ENCODE data around the gene ZNF839.
"Not testable (repeated sequence)": the region's sequence is repeated elsewhere in the genome, so short reads cannot be mapped to it uniquely, and the experiment has no call there.

Gene ZNF839

DNA sequence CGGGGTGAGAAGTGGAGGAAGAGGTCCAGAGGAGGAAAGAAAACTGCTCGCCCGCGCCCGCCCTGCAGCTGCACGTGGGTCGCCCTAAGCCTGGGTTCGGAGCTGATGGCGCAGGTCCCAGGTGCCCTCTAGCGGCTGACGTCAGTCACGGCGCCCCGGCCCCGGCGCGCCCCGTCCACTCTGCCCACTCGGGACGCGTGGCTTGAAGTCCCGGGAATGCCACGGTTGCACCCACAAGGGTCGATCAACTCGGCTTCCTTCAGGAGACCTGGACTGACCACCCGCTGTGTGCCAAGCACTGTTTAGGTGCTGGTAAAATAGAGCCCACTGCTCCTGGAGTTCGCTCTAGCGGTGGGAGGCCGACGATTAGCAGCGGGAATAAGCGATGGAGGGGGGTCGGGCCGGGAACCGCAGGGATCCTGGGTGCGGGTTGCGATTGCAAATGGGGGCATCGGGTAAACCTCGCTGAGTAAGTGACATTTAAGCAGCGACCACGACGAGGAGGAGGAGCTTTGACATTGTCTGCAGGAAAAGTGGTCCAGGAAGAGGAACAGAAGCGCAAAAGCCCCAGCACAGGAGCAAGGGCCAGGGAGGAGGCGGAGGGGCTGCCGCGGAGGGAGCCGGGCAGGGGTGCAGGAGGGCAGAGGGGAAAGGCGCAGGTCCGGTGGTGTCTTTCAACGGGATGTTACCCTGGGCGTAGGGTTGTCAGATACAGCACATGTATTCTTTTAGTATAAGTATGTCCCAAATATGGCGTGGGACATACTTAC is 5.1 kb upstream of the ZNF839 start:
- DNase-seq: peak; percentile 83

DNA sequence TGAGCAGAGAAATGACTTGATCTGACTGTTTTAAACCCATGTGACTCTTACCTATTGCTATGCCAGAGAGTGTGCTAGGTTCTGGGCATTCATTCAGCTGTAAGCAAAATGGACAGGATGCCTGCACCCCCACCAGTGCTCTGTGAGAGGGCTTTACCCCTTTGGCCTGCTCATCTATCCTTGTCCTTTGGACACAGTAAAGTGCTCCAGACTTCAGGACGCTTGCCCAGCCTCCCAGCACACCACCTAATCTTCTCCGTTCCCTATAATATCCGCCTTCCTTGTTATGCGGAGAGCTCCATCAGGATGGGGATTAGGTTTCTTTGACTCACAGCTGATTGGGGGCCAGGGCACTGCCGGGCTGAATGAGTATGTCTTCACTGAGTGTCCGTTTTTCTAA is 4.4 kb upstream of the ZNF839 start:
- DNase-seq: no peak

DNA sequence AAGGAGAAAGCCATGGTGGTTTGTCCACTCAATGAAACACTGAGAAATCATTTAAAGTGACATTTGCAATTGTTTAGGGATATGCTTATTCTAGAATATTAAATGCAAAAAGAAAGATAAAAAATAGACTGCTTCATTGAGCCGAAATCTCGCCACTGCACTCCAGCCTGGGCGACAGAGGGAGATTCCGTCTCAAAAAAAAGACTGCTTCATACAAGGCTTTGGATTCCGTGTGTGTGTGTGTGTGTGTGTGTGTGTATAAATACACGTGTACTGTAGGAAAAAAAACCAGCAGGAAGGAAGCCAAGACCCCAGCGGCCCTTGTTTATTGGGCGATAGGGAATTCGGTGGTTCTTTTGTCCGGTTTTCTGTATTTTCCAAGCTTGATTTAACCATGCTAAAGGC is 3.2 kb upstream of the ZNF839 start:
- peak; percentile 28 for DNase-seq

DNA sequence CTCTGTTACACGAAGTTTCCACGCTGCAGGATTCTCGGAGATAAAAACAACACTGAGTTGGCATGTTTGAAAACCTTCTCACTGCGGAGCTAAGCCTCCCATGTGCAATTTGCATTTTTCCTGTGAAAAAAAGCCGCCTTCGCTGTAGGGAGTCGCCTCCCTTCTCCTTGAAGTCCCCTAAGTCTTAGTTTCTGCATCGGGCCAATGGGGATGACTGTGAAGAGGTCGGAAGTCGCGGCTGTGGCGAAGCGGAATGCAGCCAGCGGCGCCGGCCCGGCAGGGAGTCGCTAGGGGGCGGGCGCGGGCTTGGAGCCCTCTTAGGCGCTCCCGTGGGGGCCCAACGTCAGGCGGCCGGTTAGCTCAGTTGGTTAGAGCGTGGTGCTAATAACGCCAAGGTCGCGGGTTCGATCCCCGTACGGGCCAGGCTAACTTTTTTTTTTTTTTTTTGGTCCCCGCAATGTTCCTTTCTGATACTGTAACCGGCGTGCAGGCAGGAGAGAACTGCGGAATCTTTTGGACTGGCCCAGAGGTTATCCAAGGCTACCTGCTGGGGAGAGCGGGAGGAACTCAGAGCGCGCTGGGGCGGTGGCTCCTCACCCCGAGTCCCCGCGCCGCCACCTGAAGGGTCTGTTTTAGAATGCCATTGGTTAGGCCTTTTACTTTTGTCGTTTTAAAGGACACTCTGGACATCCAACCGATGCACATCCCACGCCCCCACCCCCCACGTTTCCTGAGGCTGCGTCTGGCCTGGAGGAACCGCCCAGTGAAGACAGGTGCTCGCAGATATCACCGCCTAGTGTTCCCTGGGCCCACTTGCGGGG is 2.6 kb upstream of the ZNF839 start:
- DNase-seq: peak; percentile 94

DNA sequence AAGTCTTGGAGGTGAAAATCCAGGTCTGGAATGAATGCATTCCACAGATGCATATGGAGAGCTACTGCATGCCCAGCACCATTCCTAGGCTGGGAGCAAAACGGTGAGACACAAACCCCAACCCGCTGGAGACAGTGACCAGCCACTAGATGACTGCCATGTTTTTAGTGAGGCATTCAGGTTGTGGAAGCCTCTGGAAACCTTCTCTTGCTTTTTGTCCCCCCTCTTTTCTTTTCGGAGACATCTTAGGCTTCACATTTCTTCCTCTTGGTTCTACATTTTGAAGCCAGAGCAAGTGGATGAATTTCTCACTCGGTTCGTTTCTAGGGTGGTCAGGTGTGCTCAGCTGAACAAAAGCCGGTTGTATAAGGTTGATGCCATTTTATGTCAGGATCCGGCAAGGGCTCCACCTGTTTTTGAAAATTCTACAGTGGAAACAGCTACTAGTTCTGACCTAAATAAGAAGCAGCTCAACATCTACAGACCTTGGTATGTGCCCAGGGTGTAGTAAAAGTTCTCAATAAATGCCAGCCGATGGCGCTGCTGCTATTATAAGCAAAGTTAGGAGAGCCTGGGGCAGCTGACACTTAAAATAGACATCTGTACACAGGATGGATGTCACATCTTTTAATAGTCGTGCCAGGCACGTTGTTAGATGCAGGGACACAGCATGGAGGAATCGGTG is 1.8 kb upstream of the ZNF839 start:
- DNase-seq: no peak

DNA sequence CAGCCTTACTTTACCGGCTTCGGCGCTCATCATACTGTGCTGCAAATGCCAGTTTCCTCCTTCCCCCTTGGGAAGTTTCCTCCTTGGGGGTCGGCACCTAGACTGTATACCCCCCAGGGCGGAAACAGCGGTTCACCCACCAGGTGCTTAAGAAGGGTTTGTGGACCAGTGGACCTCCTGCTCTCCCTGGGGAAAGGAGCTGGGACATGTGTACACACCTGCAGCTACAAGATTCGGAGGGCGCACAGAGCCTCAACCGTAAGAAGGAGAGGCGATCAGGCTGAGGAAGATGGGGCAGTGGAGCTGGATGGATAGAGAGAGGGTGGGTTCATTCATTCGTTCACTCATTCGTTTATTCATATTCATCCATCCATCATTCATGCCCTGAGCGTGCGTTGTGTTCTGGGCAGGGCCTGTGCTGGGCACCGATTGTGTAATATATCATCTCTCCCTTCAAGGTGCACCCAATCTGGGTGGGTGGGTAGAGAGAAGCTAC is 717 bp upstream of the ZNF839 start:
- no peak for DNase-seq

DNA sequence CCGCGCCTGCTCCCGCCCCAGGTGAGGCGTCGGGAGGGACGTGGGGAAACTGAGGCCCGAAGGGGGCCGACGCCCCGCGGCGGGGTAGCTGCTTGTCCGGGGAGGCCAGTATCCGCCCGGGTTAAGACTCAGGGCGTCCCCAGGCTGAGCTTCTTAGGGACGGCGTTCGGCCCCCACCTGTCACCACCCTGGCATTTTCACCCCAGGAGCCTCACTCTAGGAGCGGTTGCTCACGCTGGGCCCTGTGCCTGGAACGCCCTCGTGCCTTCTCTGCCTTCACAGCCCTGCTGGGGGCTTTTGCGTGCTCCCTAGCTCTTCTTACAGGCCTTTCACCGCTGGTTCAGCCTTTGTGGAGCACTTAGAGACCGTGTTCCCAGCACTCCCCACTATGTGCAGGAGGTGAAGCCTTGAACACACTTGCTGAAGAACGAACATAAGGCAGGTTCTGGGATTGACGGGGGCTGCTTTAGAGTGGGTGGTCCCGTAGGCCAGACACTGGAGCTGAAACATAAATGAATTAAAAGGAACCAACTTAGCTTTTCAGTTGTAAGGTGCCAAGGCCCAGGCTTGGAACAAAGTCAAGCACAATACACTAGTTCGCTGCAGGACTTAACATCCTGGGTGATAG is 601 bp downstream of the ZNF839 start:
- DNase-seq: peak; percentile 42

DNA sequence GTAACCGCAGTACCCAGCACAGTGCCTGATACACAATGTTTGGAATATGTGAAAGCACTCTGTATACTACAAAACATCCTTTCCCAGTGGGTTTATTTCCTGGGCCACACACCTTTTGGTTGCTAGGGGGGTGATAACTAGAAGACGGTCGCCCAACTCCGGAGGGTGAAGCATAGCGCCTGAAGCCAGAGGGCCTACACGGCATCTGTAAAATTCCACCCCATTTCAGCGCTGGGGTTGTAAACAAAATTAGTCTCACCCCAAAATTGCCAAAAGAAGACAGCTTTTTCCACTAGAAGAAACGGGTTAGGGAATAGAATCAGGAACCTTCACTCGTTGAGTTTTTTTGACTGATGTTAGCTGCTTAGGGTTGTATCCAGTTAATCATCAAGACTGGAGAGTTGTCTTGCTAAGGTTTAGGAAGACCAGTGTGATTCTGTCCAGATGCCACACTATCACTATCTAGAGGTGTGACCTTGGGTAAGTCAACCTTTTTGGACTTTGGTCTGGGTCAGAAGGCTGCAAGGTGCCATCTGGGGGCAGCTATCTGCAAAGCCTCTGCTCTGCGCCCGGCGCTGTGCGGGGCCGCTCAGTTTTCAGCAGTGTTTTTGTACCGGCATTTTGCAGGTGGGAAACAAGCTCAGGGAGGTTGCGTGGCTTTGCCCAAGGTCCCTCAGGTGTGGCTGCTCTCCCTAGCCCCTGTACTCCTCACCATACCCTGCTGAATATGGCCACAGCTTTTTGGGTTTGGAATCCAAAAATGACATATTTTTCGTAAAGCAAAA is 1.3 kb downstream of the ZNF839 start:
- DNase-seq: no peak

DNA sequence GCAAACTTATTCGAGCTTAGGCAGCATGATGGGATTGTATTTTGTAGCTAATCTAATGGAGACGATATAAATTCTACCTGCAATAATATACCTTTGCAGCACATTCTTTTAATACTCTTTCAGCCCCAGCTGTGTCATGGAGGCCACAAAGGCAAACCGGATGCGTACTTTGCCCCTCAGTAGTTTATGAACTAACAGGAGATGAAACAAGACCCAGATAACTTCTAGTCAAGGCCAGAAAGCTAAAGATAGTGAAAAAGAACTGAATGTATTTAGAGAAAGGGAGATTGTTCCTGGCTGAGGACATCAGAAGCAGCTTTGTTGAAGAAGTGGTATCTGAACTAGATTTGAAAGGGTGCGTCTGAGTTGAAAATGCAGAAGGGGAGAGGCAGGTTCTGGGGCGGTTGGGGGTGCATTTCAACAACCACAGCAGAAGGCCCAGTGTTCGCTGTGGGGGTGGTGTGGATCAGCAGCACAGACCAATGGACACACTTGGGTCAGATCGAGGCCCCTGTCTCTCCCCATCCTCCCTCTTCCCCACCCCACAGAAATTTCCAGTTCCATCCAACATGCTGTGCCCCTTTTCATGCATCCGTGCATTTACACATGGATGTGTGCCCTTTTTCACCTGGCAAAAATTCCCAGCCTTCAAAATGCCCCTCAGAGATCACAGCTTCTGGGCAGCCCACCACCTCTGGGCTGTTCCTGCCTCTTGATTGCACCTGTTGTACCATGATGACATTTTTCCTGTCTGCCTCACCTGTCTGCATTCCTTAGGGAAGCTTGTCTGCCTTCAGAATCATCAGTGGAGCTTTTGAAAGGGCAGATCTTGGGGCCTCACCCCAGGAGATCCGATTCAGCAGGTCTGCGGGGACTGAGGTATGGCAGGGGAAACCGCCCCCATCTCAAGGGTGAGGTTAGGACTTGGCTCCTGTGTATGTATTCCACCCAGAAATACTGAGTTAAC is 2.2 kb downstream of the ZNF839 start:
- no peak for DNase-seq

DNA sequence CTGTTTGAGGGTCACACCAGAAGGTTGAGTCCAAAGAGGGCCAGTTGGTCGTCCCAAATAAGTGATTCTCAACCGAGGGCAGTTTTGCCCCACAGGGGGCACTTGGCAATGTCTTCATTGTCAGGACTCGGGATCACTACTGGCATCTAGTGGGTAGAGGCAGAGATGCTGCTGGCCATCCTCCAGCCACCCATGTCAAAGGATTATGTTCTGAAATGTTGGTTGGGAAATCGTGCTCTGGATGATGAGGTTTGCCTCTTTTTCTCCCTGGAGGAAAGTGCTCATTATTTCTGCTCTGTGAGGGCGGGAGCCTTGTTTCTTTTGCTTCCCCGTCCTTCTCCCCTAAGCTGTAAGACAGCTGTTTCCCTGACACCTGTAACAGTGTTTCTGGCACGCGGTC is 3.6 kb downstream of the ZNF839 start:
- peak; percentile 40 for DNase-seq

DNA sequence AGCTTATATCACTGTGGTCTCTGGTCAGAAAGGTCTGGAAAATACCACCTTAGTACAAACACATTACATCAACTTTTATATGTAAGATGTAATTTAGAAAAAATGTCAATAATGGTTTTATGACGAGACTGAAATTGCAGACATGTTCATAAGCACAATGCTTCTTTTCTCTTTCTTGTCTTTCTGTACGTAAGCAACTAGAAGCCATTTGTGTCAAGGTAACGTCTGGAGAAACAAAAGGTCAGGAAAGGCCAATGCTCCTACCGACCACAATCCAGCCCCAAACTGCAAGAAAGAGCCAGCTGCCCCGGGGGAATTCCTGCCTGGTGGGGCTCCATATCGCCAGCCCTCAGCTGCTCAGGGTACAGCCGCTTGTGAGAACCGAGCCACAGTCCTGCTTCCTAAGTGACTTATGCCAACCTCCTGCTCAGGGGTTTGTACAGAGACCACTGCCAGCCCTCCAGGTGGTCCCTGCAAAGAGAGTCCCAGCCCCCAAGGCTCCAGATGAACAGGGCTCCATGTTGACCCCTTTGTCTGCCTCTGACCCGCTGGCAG is 6.3 kb downstream of the ZNF839 start:
- no peak for DNase-seq

DNA sequence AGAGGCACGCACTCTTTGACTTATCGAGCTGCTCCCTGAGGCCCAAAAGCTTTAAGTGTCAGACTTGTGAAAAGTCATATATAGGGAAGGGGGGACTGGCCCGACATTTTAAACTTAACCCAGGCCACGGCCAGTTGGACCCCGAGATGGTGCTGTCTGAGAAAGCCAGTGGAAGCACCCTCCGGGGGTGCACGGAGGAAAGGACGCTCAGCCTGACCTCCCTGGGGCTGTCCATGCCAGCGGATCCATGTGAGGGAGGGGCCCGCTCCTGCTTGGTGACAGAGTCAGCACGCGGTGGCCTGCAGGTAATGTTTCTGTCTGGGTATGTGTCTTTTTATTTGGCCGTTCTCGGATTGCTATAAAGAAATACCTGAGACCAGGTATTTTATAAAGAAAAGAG is 7.0 kb downstream of the ZNF839 start:
- no peak for DNase-seq

DNA sequence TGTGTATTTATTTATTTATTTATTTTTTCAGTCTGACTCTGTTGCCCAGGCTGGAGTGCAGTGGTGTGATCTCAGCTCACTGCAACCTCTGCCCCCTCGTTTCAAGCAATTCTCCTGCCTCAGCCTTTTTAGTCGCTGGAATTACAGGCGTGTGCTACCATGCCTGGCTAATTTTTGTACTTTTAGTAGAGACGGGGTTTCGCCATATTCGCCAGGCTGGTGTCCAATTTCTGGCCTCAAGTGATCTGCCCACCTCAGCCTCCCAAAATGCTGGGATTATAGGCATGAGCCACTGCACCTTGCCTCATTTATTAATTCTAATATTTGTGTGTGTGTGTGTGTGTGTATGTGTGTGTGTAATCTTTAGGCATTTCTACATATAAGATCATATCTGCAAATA is 9.8 kb downstream of the ZNF839 start:
- DNase-seq: not testable (repeated sequence)

DNA sequence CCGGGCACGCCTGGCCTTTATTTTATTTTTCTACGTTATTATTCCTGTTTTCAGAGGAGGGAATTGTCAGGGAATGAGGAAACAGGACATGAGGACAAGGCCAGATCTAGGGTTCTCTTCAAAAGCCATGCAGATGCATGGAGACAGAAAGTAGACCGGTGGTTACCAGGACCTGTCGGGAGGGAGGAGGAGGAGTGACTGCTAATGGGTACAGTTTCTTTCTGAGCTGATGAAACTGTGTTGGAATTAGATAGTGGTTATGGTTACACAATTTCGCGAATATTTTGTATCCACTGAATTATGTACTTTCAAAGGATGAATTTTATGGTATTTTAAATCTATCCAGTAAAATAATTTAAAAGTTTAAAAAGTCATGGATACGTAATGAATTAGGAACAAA is 11.3 kb downstream of the ZNF839 start:
- DNase-seq: no peak

DNA sequence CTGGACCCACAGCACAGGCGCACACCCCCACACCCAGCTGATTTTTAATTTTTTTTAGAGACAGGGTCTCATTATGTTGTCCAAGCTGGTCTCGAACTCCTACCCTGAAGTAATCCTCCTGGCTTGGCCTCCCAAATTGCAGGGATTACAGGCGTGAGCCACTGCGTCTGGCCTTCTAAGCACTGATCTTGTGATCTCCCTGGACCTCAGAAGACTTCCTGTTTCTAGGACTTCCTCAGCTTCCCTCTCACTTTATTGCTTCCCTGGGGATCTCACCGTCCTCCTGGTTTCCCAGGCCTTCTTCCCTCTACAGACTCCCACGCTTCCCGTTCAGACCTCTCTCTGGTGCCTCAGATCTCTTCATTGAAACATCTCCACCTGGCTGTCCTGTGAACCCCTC is 13.8 kb downstream of the ZNF839 start:
- no peak for DNase-seq

DNA sequence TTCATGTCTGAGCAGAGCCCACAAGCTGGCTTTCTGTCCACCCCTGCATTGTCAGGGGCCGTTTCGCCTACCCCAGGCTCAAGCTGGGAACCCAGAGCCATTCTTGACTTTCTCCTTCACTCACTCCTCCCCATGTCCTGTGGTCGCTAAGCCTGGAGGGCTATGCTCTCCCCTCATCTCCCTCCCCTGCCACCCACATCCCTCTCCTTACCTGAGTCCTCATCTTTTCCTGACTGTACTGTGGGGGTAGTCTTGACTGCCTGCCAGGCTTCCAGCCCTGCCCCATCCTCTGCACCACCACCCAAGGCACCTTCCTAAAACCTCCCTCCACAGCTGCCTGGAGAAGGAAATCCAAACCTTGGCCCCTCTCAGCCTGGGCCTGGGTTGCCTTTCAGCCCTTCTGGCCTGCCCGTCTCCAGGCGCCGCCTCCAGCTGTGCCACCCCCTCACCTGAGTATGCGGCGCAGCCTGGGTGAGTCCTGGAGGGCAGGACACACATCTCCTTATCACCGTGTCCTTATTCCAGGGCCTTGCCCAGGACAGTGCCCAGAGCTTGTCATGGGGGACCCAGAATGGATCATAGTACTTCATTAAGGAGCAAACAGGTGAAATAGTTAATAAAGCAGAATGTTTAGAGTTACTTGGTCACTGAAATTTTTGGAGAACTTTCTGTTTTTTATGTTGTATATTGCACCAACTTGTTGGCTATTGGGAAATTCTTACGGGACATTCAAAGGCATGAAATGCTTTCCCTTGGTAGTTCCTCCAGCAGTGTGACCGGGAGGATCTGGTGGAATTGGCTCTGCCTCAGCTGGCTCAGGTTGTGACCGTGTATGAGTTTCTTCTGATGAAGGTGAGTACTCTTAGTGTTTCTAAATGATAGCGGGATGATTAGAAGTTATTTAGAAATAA is 14.5 kb downstream of the ZNF839 start:
- no peak for DNase-seq

DNA sequence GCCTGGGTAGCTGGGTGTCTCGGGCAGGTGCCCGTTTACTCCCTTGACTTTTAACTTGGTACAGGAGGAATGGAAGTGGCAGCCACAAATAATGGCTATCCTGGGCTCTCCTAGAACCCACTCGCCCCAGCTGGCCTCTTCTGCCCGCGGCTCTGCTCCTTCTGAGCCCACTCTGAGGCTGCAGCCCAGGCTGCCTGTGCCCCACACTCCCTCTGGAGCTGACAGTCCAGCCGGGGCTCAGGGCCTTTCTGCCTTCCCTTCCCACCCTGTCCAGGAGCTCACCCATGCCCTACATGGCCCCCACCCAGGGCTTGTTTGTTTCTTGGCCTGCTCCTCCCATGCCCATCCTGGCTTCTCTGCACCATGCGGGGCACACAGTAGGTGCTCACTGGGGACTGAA is 15.6 kb downstream of the ZNF839 start:
- no peak for DNase-seq

DNA sequence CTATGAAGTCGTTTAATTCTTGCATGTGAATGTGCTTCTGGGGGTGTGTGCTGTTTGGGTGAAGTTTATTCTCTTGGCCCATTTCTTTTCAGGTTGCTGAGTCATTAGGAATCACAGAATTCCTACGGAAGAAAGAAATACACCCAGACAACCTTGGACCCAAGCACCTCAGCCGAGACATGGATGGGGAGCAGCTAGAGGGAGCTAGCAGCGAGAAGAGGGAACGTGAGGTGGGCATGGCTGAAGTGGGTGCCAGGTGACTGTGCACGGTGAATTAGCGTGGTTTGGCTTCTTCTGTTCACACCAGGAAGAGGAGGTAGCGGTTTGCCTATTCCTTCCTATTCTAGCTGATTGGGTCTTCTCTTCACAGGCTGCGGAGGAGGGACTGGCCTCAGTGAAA is 19.2 kb downstream of the ZNF839 start:
- no peak for DNase-seq

DNA sequence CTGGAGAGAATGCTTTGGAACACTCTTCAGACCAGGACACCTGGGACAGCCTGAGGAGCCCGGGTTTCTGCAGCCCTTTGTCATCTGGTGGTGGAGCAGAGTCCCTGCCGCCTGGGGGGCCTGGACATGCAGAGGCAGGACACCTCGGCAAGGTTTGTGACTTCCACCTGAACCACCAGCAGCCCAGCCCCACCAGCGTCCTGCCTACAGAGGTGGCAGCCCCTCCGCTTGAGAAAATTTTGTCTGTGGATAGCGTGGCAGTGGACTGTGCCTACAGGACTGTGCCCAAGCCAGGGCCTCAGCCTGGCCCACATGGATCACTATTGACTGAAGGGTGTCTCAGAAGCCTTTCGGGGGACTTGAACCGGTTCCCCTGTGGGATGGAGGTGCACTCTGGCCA is 22.0 kb downstream of the ZNF839 start:
- DNase-seq: no peak

DNA sequence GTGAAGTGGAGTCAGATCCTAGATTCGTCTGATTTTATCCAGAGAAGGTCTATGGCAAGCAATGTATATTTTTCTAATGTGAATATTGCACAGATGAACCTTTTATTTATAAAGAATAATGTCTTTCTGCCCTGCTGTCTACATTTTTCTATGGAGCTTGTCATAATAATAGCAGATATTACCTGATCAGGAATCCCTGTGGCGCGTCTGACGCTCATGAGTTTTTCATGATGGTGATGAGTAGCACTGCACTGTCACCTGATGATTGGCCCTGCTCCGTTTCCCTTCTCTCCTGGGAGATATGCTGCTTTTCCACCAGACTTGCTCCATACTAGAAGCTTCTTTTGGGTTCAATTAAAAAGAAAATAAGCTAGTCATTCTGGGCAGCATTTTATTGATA is 22.7 kb downstream of the ZNF839 start:
- no peak for DNase-seq
